ENCODE measurements around the gene TSSK2. TPM values are rescaled to one million over a fixed set of nuclear protein-coding genes. Genes with fewer than 3 reads are reported as not detected.

TSSK2 gene
- total and polyA plus RNA-seq, 11 donors = 0.04 to 0.19 (median 0.12) TPM; not detected in 8

GRCh38 chr22:19179497-19180048, 48.5 kb downstream of the TSSK2 start:
- peak overlapping the region in 11 of 12 donors; percentile 74 to 92 (median 87) for H3K27ac ChIP-seq
- H3K4me3 ChIP-seq = peak overlapping the region; percentile 25 to 99 (median 88)
- DNase-seq = peak; percentile 76 to 85 (median 81)
- H3K36me3 ChIP-seq = peaks cover 0 to 5% (median 0%) of the 10 kb centered on the region in 9 donors
- TF ChIP-seq POLR2A (IDR thresholded peaks at IDR 0.05) (no peak), CTCF (IDR thresholded peaks at IDR 0.05) (peak; percentile 58 to 84 (median 68))
- H3K27me3 ChIP-seq = no peaks in the 10 kb centered on the region
- ATAC-seq = peak; percentile 52 to 81 (median 74)
- peaks cover 2 to 40% (median 24%) of the 10 kb centered on the region in 12 donors for H3K4me1 ChIP-seq
- no peaks in the 10 kb centered on the region for H3K9me3 ChIP-seq
- WGBS, 4 donors = 38 to 61% (median 40%) methylated on average over 7 to 15 of the region's 15 CpGs
- intact Hi-C loops (cut with DNase I) = loop anchor here in 5 of 10 donors (5.0 to 10.0 kb wide), 6 partner anchors 37 to 298 kb away; partner anchors contain the start of genes CDC45 (in 2 of the 5), UFD1 (in 2 of the 5), ESS2 (in 1 of the 5) and HIRA (in 1 of the 5)

- DNase-seq (no peak), ATAC-seq (no peak)
- peaks cover 0 to 33% (median 18%) of the 10 kb centered on the region in 12 donors for H3K4me1 ChIP-seq
- H3K9me3 ChIP-seq = no peaks in the 10 kb centered on the region
- no peaks in the 10 kb centered on the region for H3K27me3 ChIP-seq
- intact Hi-C loops (cut with DNase I) = loop anchor here in 2 of 10 donors (10.0 kb wide), 2 partner anchors 215 to 275 kb away; no protein-coding TSS in a partner anchor
- H3K36me3 ChIP-seq = peaks cover 0 to 5% (median 0%) of the 10 kb centered on the region in 9 donors
- H3K27ac ChIP-seq = peak overlapping the region in 1 of 12 donors; percentile 91
- 82 to 94% (median 92%) methylated on average over 9 of the region's 9 CpGs for WGBS, 4 donors
- H3K4me3 ChIP-seq = no peak overlapping the region
- TF ChIP-seq POLR2A (IDR thresholded peaks at IDR 0.05) (no peak), CTCF (IDR thresholded peaks at IDR 0.05) (no peak)
Observed at GRCh38 chr22:19180234-19180633, 49.1 kb downstream of the TSSK2 start.

- H3K9me3 ChIP-seq = no peaks in the 10 kb centered on the region
- intact Hi-C loops (cut with DNase I) = loop anchor here in 2 of 10 donors (10.0 kb wide), 2 partner anchors 214 to 274 kb away; no protein-coding TSS in a partner anchor
- TF ChIP-seq CTCF (IDR thresholded peaks at IDR 0.05) (no peak), POLR2A (IDR thresholded peaks at IDR 0.05) (no peak)
- 89 to 92% (median 91%) methylated on average over 9 to 11 of the region's 11 CpGs for WGBS, 4 donors
- ATAC-seq = no peak
- H3K27me3 ChIP-seq = no peaks in the 10 kb centered on the region
- no peak overlapping the region for H3K27ac ChIP-seq
- peaks cover 0 to 5% (median 0%) of the 10 kb centered on the region in 9 donors for H3K36me3 ChIP-seq
- H3K4me3 ChIP-seq = no peak overlapping the region
- no peak for DNase-seq
- peaks cover 0 to 27% (median 16%) of the 10 kb centered on the region in 12 donors for H3K4me1 ChIP-seq
Observed at GRCh38 chr22:19180740-19181410, 49.8 kb downstream of the TSSK2 start.

Data from heart left ventricle (tissue), 16 donors.